Right lobe of liver (tissue), 6 donors: ENCODE results near the gene EHF. TPM values are rescaled to one million over a fixed set of nuclear protein-coding genes. Genes with fewer than 3 reads are reported as not detected.

Experiments used
- ATAC-seq, 4 donors: fragments of 200-7000 bp; cut with Tn5 transposase; one replicate each; pipeline ENCODE4 v1.9.1; 2020; ENCODE audit warnings: mild to moderate bottlenecking in 4 of 4, moderate library complexity in 4 of 4
- DNase-seq, 3 donors: peaks; one replicate each; pipeline ENCODE4 v3.0.0-alpha.2; 2020
- H3K27ac ChIP-seq, 3 donors: fragments of 200-600 bp; one replicate each; pipeline ENCODE4 v1.8.0; 2022
- H3K27me3 ChIP-seq, 2 donors: fragments of 200-600 bp; one replicate each; pipeline ENCODE4 v1.8.0; 2022
- H3K36me3 ChIP-seq, 4 donors: fragments of 200-600 bp; sonication (generic) in 1 of 4; one replicate each; pipeline versions ENCODE4 v1.5.1 to v1.8.0; 2017 to 2022; ENCODE audit warnings: control low read depth in 1 of 4
- H3K4me1 ChIP-seq, 4 donors: fragments of 200-600 bp; sonication (generic) in 1 of 4; one replicate each; pipeline versions ENCODE4 v1.5.1 to v1.8.0; 2017 to 2022; ENCODE audit warnings: control low read depth in 1 of 4
- H3K4me3 ChIP-seq, 3 donors: fragments of 200-600 bp; one replicate each; pipeline ENCODE4 v1.8.0; 2022
- H3K9me3 ChIP-seq, 4 donors: fragments of 200-600 bp; sonication (generic) in 1 of 4; one replicate each; pipeline versions ENCODE4 v1.5.1 to v1.8.0; 2017 to 2022; ENCODE audit warnings: control low read depth in 1 of 4
- POLR2A ChIP-seq: fragments of 450-650 bp; IDR thresholded peaks from one replicate; pipeline ENCODE4 v1.6.1; 2017; ENCODE audit warnings: antibody characterized with exemption, mild to moderate bottlenecking
- WGBS: methylation state at CpG from one replicate; pipeline ENCODE4 v1.1.6; 2018; ENCODE audit warnings: low coverage, low lambda C conversion rate; ENCODE audit not compliant: insufficient coverage; ENCODE audit errors: missing lambda C conversion rate; 5-methylcytosine and 5-hydroxymethylcytosine counted together
- intact Hi-C, 2 donors: fragments of 100-400 bp; cut with DNase I; formaldehyde crosslinking; loops; one replicate each; pipeline versions ENCODE4 v1.11.2 to v1.14.1; 2022
- total RNA-seq, 6 experiments: library from RNA; depleted of rRNA in 2 of 6; stranded (reverse); fragments of >200 nt in 2 of 6; fragmentation: NEBNext Ultra II Directional in 3 of 6; extraction: Animal tissue kit (Norgen Biotek cat#: 25700) in 3 of 6; gene quantifications; one replicate each; pipeline versions ENCODE4 v1.1.0 to v1.2.4, GENCODE V29; 2016 to 2023
- TF ChIP-seq, protein P1 (sequence below), 4 donors: fragments of 200-600 bp in 3 of 4; fragments of 450-650 bp in 1 of 4; IDR thresholded peaks; one replicate each; pipeline versions ENCODE4 v1.5.1 to v1.8.0; 2016 to 2022; ENCODE audit warnings: antibody characterized with exemption in 4 of 4, mild to moderate bottlenecking in 2 of 4
- donor health status: DM: no; HTN: yes; CAD: no.
- donor health status: DM: no; HTN: no; CAD: no.
- donor health status: DM: no; HTN: no; CAD: no.
- donor health status: DM: no; HTN: yes; CAD: no.
- donor health status: DM: no; HTN: yes; CAD: no.

EHF gene
- total RNA-seq, 6 experiments from 2014 or later = 1.00 to 3.3 (median 1.5) TPM

DNA sequence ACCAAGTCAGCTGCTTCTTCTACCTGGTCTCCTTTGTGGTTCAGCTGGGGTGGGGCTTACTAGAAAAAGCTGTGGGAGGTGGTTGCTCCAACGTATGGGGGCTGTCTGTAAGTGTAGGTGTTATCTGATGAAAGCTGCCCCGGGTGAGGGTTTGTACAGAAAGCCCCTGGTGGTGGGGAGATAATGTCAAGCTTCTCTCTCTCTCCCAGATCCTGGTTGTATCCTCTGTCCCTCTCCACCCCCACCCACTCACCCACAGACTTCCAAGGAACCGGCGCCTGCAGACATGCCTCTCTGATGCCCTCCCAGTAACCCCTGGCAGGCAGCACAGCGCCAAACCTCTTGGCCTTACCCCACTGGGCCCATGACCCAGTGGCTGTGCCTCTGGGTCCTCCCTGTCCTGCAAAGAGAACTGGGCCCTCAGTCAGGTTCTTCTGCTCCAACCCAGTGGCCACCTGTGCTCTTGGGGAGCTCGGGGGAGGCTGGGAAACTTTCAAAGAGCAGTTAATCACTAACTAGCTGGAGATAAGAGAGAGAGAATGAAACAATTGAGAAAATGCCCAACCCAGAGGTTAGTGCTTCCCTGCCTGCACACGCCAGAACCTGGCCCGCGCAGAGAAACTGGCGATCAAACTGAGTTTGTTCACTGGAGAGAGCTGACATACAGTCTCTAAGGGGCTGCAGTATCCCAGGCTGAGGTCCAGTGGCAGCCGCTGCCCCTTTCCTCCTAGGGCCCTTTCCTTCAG lies 20.4 kb upstream of the EHF start:
- no peak for TF ChIP-seq POLR2A
- TF ChIP-seq, protein P1, sequence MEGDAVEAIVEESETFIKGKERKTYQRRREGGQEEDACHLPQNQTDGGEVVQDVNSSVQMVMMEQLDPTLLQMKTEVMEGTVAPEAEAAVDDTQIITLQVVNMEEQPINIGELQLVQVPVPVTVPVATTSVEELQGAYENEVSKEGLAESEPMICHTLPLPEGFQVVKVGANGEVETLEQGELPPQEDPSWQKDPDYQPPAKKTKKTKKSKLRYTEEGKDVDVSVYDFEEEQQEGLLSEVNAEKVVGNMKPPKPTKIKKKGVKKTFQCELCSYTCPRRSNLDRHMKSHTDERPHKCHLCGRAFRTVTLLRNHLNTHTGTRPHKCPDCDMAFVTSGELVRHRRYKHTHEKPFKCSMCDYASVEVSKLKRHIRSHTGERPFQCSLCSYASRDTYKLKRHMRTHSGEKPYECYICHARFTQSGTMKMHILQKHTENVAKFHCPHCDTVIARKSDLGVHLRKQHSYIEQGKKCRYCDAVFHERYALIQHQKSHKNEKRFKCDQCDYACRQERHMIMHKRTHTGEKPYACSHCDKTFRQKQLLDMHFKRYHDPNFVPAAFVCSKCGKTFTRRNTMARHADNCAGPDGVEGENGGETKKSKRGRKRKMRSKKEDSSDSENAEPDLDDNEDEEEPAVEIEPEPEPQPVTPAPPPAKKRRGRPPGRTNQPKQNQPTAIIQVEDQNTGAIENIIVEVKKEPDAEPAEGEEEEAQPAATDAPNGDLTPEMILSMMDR (IDR thresholded peaks at IDR 0.05) = no peak

DNA sequence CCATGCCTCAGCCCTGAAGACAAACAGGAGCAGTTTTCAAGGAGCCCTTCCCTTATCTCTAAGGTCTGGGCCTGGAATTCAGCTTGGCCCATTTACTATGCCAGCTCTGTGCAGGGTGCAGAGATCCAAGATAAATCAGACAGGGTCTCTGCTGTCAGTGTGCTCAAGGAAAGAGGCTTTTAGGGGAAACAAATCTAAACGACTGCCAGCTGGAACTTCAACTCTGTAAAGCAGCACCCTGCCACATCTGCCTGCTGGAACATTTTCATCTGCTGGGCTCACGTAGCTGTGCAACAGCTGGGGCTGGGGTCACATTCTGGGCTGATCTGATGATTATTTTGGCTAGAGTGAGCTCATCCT lies 19.8 kb upstream of the EHF start:
- H3K9me3 ChIP-seq = no peaks in the 10 kb centered on the region
- TF ChIP-seq, protein P1 (IDR thresholded peaks at IDR 0.05) = no peak
- no peak for TF ChIP-seq POLR2A
- ATAC-seq = peak in 3 of 4 donors; percentile 7 to 61 (median 43)
- H3K36me3 ChIP-seq = no peaks in the 10 kb centered on the region
- H3K4me3 ChIP-seq = no peak overlapping the region
- intact Hi-C loops = no loop called here
- DNase-seq = no peak
- peak overlapping the region in 2 of 3 donors; percentile 59 to 79 for H3K27ac ChIP-seq
- no peaks in the 10 kb centered on the region for H3K27me3 ChIP-seq
- H3K4me1 ChIP-seq = peaks cover 0 to 13% (median 6%) of the 10 kb centered on the region in 4 donors
- WGBS = 62% methylated on average over 2 of the region's 2 CpGs

More for the DNA sequence above, 20.4 kb upstream of the EHF start:
- intact Hi-C loops = no loop called here
- Histone ChIP-seq H3K4me1 (peaks cover 0 to 13% (median 6%) of the 10 kb centered on the region in 4 donors), H3K27ac (peak overlapping the region in 2 of 3 donors; percentile 59 to 79), H3K36me3 (no peaks in the 10 kb centered on the region), H3K4me3 (no peak overlapping the region), H3K27me3 (no peaks in the 10 kb centered on the region), H3K9me3 (no peaks in the 10 kb centered on the region)
- ATAC-seq = peak; percentile 91 to 96 (median 92)
- 38% methylated on average over 8 of the region's 11 CpGs for WGBS
- DNase-seq = peak; percentile 55 to 81 (median 62)

DNA sequence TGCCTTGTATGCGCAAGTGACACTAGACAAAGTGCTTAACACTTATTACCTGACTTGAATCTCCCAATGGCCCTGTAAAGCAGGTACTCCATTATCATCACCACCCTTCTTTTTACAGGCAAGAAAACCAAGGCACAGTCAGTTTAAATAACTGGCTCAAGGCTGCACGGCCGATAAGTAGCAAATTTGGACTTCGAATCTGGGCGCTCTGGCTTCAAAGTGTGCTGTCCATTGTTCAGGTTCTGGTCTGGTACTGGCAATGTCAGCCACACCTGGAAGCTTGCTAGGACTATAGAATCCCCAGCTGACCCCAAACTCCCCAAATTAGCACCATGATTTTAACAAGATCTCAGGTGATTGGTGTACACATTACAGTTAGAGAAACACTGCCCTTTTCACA lies 19.3 kb upstream of the EHF start:
- TF ChIP-seq, protein P1 (IDR thresholded peaks at IDR 0.05) = no peak
- no peak for TF ChIP-seq POLR2A
- peaks cover 0 to 13% (median 6%) of the 10 kb centered on the region in 4 donors for H3K4me1 ChIP-seq
- peak overlapping the region in 1 of 3 donors; percentile 79 for H3K27ac ChIP-seq
- no peaks in the 10 kb centered on the region for H3K36me3 ChIP-seq
- no peak overlapping the region for H3K4me3 ChIP-seq
- DNase-seq = no peak
- WGBS = 69% methylated on average over 5 of the region's 5 CpGs
- ATAC-seq = no peak
- H3K9me3 ChIP-seq = no peaks in the 10 kb centered on the region
- H3K27me3 ChIP-seq = no peaks in the 10 kb centered on the region
- intact Hi-C loops = no loop called here

DNA sequence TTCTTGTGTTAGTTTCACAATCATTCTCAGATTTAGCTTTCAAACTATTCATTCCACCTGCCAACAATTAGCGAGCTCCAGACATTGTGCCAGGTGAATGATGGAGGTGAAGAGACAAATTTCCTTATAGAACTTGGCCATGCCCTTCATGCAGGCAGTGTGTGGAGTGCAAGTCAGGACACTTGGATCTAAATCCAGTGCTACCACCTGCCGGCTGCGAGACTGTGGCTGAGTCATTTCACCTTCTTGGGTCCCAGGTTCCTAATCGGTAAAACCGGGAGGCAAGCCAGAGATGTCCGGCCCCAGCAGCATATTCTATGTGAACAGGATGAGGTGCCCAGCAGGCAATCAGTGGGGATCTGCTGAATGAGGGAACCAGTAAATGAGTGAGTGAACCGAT lies 18.6 kb upstream of the EHF start:
- H3K4me1 ChIP-seq = peaks cover 0 to 13% (median 6%) of the 10 kb centered on the region in 4 donors
- intact Hi-C loops = no loop called here
- no peak for TF ChIP-seq POLR2A
- TF ChIP-seq, protein P1 (IDR thresholded peaks at IDR 0.05) = no peak
- H3K9me3 ChIP-seq = no peaks in the 10 kb centered on the region
- H3K27me3 ChIP-seq = no peaks in the 10 kb centered on the region
- no peak overlapping the region for H3K27ac ChIP-seq
- no peak for ATAC-seq
- no peak overlapping the region for H3K4me3 ChIP-seq
- DNase-seq = no peak
- 90% methylated on average over 4 of the region's 7 CpGs for WGBS
- H3K36me3 ChIP-seq = no peaks in the 10 kb centered on the region
